NK-92 treated with Interleukin-12 subunit alpha and Interleukin-12 subunit beta, amount 100 ng/mL, for 24 hours (cell line): ENCODE measurements around the gene PER1.
"Not testable (repeated sequence)": the region's sequence is repeated elsewhere in the genome, so short reads cannot be mapped to it uniquely, and the experiment has no call there.

ENCODE experiments used
- DNase-seq: peaks from one replicate; lab custom pipeline; 2025; lab: John Stamatoyannopoulos, UW

PER1 gene

GRCh38 chr17:8152112-8152775 lies at the start of gene PER1:
Gene PER1 (minus strand): TSS chr17:8152404. CDS start chr17:8150706, 1,698 bp downstream.
- no peak for DNase-seq

GRCh38 chr17:8192070-8192815 lies 40.0 kb upstream of the PER1 start:
- DNase-seq, result no peak

GRCh38 chr17:8190506-8190905 lies 38.3 kb upstream of the PER1 start:
- no peak for DNase-seq

- peak; percentile 91 for DNase-seq
These were observed 37.7 kb upstream of the PER1 start, which contains the start of gene BORCS6 for GRCh38 chr17:8189711-8190477. Gene BORCS6 (minus strand): TSS chr17:8190180. CDS start chr17:8190140, 40 bp downstream.

GRCh38 chr17:8189041-8189710 lies 37.0 kb upstream of the PER1 start:
- DNase-seq, result no peak

GRCh38 chr17:8188263-8188839 lies 36.1 kb upstream of the PER1 start:
- DNase-seq, result no peak

- peak; percentile 65 for DNase-seq
These were observed 35.5 kb upstream of the PER1 start for GRCh38 chr17:8187517-8188262.

- DNase-seq, result peak; percentile 63
These were observed 34.7 kb upstream of the PER1 start for GRCh38 chr17:8186787-8187516.

GRCh38 chr17:8186446-8186786 lies 34.2 kb upstream of the PER1 start:
- no peak for DNase-seq

- peak; percentile 59 for DNase-seq
These were observed 33.6 kb upstream of the PER1 start for GRCh38 chr17:8185582-8186445.

- DNase-seq, result no peak
These were observed 25.0 kb upstream of the PER1 start for GRCh38 chr17:8176998-8177731.

GRCh38 chr17:8176197-8176940 lies 24.2 kb upstream of the PER1 start, which contains the start of gene TMEM107:
Gene TMEM107 (minus strand): TSS chr17:8176380. CDS start chr17:8176286, 94 bp downstream.
- no peak for DNase-seq

- DNase-seq, result no peak
These were observed 23.6 kb upstream of the PER1 start for GRCh38 chr17:8175795-8176196.

- DNase-seq, result no peak
These were observed 21.7 kb upstream of the PER1 start for GRCh38 chr17:8173871-8174322.

- peak; percentile 40 for DNase-seq
These were observed 21.1 kb upstream of the PER1 start for GRCh38 chr17:8173056-8173870.

GRCh38 chr17:8170186-8170585 lies 18.0 kb upstream of the PER1 start:
- DNase-seq, result not testable (repeated sequence)

- DNase-seq, result no peak
These were observed 15.3 kb upstream of the PER1 start for GRCh38 chr17:8167526-8167925.
